Measurements from ENCODE around the gene SELENOV. TPM values are rescaled to one million over a fixed set of nuclear protein-coding genes. Genes with fewer than 3 reads are reported as not detected.
A peak's percentile ranks its signal among the peaks of the same experiment; 100 is the strongest.

Gene SELENOV
- polyA plus RNA-seq, 3 donors = 6.8 to 12.1 (median 9.6) TPM

- DNase-seq (ENCODE audit: extremely low read depth in 1 of 11, low read depth in 9 of 11, low spot score in 4 of 11) = no peak
Observed at GRCh38 chr19:39509233-39509632, 5.7 kb upstream of the SELENOV start.

DNA sequence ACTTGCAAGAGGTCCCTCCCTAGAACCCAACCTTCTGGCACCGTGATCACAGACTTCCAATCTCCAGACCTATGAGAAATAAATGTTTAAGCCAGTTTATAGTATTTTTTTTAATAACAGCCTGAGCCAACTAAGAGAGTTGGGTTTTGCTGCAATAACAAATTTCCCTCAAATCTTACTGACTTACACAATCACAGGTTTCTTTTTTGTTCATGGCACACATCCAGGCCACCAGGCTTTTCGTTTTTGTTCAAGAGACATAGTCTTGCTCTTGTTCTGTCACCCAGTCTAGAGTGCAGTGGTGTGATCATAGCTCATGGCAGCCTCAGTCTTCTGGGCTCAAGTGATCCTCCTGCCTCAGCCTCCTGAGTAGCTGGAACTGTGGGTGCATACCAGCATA lies 2.0 kb upstream of the SELENOV start:
- DNase-seq (ENCODE audit: extremely low read depth in 1 of 11, low read depth in 9 of 11, low spot score in 4 of 11) = no peak

- no peak for DNase-seq (ENCODE audit: extremely low read depth in 1 of 11, low read depth in 9 of 11, low spot score in 4 of 11)
Observed at GRCh38 chr19:39515551-39516191, 732 bp downstream of the SELENOV start.

DNA sequence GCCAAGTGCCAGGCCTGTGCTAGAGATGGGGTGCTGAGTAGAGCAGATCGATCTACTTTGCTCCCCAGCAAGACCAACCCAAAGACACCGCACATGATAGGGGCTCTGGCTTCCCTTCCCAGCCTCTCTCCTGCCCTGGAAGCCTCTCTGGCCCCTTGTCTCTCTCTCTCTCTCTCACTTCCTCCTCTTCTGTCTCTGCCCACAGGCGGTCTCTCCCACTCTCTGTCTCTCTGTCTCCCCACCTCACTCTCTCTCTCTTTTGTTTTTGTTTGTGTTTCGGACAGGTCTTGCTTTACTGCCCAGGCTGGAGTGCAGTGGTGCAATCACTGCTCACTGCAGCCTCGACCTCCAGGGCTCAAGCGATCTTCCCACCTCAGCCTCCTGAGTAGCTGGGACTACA lies 1.3 kb downstream of the SELENOV start:
- no peak for DNase-seq (ENCODE audit: extremely low read depth in 1 of 11, low read depth in 9 of 11, low spot score in 4 of 11)

- no peak for DNase-seq (ENCODE audit: extremely low read depth in 1 of 11, low read depth in 9 of 11, low spot score in 4 of 11)
Observed at GRCh38 chr19:39517432-39517831, 2.5 kb downstream of the SELENOV start.

GRCh38 chr19:39518458-39518857 lies 3.5 kb downstream of the SELENOV start:
- no peak for DNase-seq (ENCODE audit: extremely low read depth in 1 of 11, low read depth in 9 of 11, low spot score in 4 of 11)

- DNase-seq (ENCODE audit: extremely low read depth in 1 of 11, low read depth in 9 of 11, low spot score in 4 of 11) = no peak
Observed at GRCh38 chr19:39518975-39519374, 4.0 kb downstream of the SELENOV start.

DNA sequence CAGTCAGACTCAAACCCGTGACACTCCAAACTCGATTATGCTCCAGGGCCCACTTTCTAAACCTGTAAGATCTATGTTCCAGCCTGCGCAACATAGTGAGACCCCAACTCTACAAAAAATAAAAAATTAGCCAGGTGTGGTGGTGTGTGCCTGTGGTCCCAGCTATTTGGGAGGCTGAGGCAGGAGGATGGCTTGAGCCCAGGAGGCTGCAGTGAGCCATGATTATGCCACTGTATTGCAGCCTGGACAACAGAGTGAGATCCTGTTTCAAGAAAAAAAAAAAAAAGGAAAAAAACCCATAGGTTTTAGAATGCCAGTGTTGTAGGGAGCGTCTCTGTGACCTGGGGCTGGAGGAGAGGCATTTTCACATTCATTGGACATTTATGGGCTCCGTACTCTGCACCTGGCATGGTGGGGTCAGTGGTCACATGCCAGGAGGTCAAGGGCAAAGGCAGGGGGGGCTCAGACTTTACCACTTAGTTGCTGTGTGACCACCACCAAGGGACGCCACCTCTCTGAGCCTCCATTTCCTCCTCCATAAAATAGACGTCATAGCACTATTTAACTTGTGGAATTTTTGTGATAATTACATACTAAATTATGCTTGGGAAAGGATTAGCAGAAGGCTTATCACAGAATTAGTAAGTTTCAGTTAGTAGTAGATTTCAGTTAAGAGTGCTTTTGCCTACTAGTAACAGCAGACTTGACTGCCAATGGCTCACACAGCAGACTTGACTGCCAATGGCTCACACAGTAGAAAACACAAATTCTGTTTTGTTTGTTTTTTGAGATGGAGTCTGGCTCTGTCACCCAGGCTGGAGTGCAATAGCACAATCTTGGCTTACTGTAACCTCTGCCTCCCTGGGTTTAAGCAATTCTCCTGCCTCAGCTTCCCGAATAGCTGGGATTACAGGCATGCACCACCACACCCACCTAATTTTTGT lies 5.9 kb downstream of the SELENOV start:
- no peak for DNase-seq (ENCODE audit: extremely low read depth in 1 of 11, low read depth in 9 of 11, low spot score in 4 of 11)

DNA sequence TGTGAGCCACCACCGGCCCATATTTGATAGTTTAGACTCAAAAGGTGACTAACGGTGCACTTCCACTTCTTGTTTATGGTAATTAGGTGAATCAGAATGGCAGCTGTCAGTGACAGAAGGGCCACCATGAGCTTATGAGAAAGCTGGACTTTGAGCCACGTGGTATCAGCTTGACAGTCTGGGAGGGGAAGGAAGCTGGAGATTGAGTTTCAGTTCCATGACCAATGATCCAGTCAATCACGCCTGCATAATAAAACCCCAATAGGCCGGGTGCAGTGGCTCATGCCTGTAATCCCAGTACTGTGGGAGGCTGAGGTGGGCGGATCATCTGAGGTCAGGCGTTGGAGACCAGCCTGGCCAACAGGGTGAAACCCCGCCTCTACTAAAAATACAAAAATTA lies 9.6 kb downstream of the SELENOV start:
- DNase-seq (ENCODE audit: extremely low read depth in 1 of 11, low read depth in 9 of 11, low spot score in 4 of 11) = no peak

DNA sequence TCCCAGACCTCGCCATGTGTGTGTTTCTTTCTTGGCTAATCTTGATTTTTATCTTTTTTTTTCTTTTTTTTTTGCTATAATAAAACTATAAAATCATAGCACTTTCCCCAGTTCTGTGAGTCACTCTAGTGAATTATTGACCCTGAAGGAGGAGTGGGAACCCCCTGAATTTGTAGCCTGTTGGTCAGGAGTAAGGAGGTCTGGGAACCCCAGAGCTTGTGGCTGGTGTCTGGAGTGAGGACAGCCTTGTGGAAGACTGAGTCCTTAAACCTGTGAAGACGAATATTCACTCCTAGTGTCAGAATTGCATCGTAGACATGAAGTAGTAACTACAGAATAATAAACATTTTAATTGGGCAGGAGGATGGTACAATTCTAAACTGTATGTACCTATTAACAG lies 10.3 kb downstream of the SELENOV start:
- no peak for DNase-seq (ENCODE audit: extremely low read depth in 1 of 11, low read depth in 9 of 11, low spot score in 4 of 11)

GRCh38 chr19:39531834-39532232 lies 16.9 kb downstream of the SELENOV start:
- DNase-seq (ENCODE audit: extremely low read depth in 1 of 11, low read depth in 9 of 11, low spot score in 4 of 11) = no peak

- DNase-seq (ENCODE audit: extremely low read depth in 1 of 11, low read depth in 9 of 11, low spot score in 4 of 11) = peak; percentile 91 to 99 (median 95)
Observed at GRCh38 chr19:39532233-39533002, 17.5 kb downstream of the SELENOV start, which contains the start of gene EID2B. TSS of gene EID2B (minus strand) at chr19:39532852. CDS start at chr19:39532802, 50 bp downstream.

GRCh38 chr19:39533003-39533512 lies 18.1 kb downstream of the SELENOV start:
- DNase-seq (ENCODE audit: extremely low read depth in 1 of 11, low read depth in 9 of 11, low spot score in 4 of 11) = no peak

GRCh38 chr19:39533791-39534190 lies 18.9 kb downstream of the SELENOV start:
- no peak for DNase-seq (ENCODE audit: extremely low read depth in 1 of 11, low read depth in 9 of 11, low spot score in 4 of 11)

DNA sequence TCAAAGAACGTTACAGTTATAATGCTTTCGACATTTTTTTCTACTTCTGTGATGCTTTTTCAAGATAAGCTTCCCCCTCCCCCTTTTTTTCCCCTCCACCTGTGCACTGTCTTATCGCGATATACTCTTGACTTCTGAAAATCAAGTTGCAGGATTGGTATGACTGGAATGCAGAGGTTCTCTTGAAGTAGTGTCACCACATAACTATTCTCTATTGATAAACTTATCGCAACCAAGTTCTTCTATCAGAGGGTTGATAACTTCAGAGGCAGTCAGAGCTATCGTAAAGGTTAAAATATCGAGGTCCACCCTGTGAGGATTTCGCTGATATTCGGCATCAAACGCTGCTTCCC lies 24.2 kb downstream of the SELENOV start:
- no peak for DNase-seq (ENCODE audit: extremely low read depth in 1 of 11, low read depth in 9 of 11, low spot score in 4 of 11)

- DNase-seq (ENCODE audit: extremely low read depth in 1 of 11, low read depth in 9 of 11, low spot score in 4 of 11) = peak; percentile 86 to 96 (median 91)
Observed at GRCh38 chr19:39539518-39540332, 24.8 kb downstream of the SELENOV start, which contains the start of gene EID2. TSS of gene EID2 (minus strand) at chr19:39540161. CDS start at chr19:39540079, 82 bp downstream.

GRCh38 chr19:39540333-39540673 lies 25.4 kb downstream of the SELENOV start:
- no peak for DNase-seq (ENCODE audit: extremely low read depth in 1 of 11, low read depth in 9 of 11, low spot score in 4 of 11)

DNA sequence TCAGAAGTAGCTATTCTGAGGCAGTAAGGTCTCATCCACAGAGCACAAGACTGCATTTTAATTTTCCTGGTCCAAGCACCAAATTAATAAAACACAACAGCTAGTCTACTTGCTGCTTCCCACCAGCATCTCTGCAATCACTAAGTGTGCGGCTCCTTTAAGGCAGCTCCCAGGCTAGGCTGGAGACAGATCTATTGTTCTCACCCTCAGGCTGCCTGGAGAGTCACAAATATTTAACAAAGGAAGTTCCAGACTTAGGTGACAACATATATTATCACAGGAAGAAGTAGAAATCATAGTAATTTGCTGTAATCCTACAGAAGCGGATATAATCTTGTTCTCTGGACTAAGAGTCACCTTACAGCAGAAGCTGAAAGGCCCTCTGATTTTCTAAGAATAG lies 27.3 kb downstream of the SELENOV start:
- no peak for DNase-seq (ENCODE audit: extremely low read depth in 1 of 11, low read depth in 9 of 11, low spot score in 4 of 11)

DNA sequence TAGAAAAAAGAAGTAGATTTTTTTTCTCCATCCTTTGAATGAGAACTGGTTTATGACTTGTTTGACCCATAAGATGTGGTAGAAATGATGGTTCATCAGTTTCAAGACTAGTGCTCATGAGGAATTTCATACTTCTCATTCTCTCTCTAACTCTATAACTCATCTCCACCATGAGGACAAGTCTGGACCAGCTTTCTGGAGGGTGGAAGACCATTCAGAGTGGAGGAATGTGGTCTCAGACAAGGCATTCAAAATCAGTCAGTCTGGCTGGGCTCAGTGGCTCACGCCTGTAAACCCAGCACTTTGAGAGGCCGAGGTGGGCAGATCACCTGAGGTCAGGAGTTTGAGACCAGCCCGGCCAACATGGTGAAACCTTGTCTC lies 28.5 kb downstream of the SELENOV start:
- no peak for DNase-seq (ENCODE audit: extremely low read depth in 1 of 11, low read depth in 9 of 11, low spot score in 4 of 11)
